Lung (tissue), 12 donors: Measurements from ENCODE around the gene USP12. TPM values are rescaled to one million over a fixed set of nuclear protein-coding genes. Genes with fewer than 3 reads are reported as not detected.

Source experiments
- ATAC-seq: fragments of 200-7000 bp; cut with Tn5 transposase; one replicate; pipeline ENCODE4 v1.9.1; 2020; ENCODE audit warnings: moderate number of reproducible peaks; ENCODE audit not compliant: insufficient read depth, low FRiP score
- DNase-seq, 3 donors: peaks; one replicate each; pipeline ENCODE4 v3.0.0-alpha.2; 2013 to 2017
- H3K27ac ChIP-seq, 2 donors: one replicate each; pipeline ENCODE4 v1.5.1; 2013; ENCODE audit warnings: mild to moderate bottlenecking in 2 of 2, moderate library complexity in 2 of 2, control low read depth in 1 of 2, inconsistent platforms in 1 of 2, low read depth in 1 of 2, low read length in 1 of 2
- H3K27me3 ChIP-seq, 3 donors: one replicate each; pipeline ENCODE4 v1.5.1; 2013; ENCODE audit warnings: low read length in 2 of 3; ENCODE audit not compliant: control insufficient read depth in 3 of 3, insufficient read depth in 3 of 3
- H3K36me3 ChIP-seq, 4 donors: one replicate each; pipeline ENCODE4 v1.5.1; 2013; ENCODE audit warnings: low read length in 4 of 4, mild to moderate bottlenecking in 1 of 4, moderate library complexity in 1 of 4; ENCODE audit not compliant: control insufficient read depth in 4 of 4, insufficient read depth in 4 of 4
- H3K4me1 ChIP-seq, 5 donors: one replicate each; pipeline ENCODE4 v1.5.1; 2013; ENCODE audit warnings: low read length in 5 of 5, mild to moderate bottlenecking in 2 of 5, moderate library complexity in 1 of 5; ENCODE audit not compliant: control insufficient read depth in 5 of 5, insufficient read depth in 5 of 5
- H3K4me3 ChIP-seq: one replicate; pipeline ENCODE4 v1.5.1; 2013; ENCODE audit warnings: mild to moderate bottlenecking, control low read depth, moderate library complexity
- H3K9ac ChIP-seq, 2 donors: one replicate each; pipeline ENCODE4 v1.5.1; 2013; ENCODE audit warnings: low read length in 2 of 2, control low read depth in 1 of 2; ENCODE audit not compliant: insufficient read depth in 1 of 2
- H3K9me3 ChIP-seq, 4 donors: one replicate each; pipeline ENCODE4 v1.5.1; 2013; ENCODE audit warnings: low read length in 3 of 4, mild to moderate bottlenecking in 1 of 4, moderate library complexity in 1 of 4; ENCODE audit not compliant: control insufficient read depth in 4 of 4, insufficient read depth in 3 of 4
- WGBS, 2 donors: extraction: QIAGEN DNeasy Blood & Tissue Kit; methylation state at CpG; one replicate each; pipeline ENCODE4 v1.1.7; 2013; 5-methylcytosine and 5-hydroxymethylcytosine counted together
- polyA plus RNA-seq, 2 donors: library from polyadenylated mRNA; stranded (reverse); fragments of 200-250 nt; gene quantifications; one replicate each; pipeline ENCODE4 v1.2.1, GENCODE V29; 2013
- total RNA-seq, 2 donors: library from RNA; depleted of rRNA in 1 of 2; stranded (reverse); fragments of >200 nt in 1 of 2; gene quantifications; one replicate each; pipeline ENCODE4 v1.2.1, GENCODE V29; 2014 to 2021
- TF ChIP-seq, protein P1 (sequence below): IDR thresholded peaks from 2 replicates; pipeline ENCODE4 v1.5.1; 2012; ENCODE audit warnings: mild to moderate bottlenecking; ENCODE audit errors: control extremely low read depth, extremely low read depth
- donor health status: control.
- donor health status: control.
- donor health status: Bipolar disorder and iron deficiency.
- donor health status: healthy.
- donor health status: DM: yes; HTN: yes; CAD: no.

Gene USP12
- total and polyA plus RNA-seq, 4 donors: 12.6 to 60.0 (median 19.2) TPM

DNA sequence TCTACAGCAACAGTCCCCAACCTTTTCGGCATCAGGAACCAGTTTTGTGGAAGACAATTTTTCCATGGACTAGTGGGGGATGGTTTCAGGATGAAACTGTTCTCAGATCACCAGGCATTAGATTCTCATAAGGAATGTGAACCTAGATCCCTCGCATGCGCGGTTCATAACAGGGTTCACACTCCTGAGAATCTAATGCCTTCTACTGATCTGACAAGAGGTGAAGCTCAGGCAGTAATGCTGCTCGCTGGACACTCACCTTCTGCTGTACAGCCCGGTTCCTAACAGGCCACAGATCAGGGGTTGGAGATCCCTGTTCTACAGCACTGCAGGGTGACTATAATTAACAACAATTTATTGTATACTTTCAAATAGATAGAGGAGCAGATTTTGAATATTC, 21.9 kb downstream of the USP12 start:
- no peak for ATAC-seq
- Histone ChIP-seq H3K36me3 (peaks cover 0 to 1% (median 0%) of the 10 kb centered on the region in 4 donors), H3K27ac (no peak overlapping the region), H3K9me3 (no peaks in the 10 kb centered on the region), H3K4me1 (peaks cover 0 to 14% (median 4%) of the 10 kb centered on the region in 5 donors), H3K27me3 (no peaks in the 10 kb centered on the region), H3K9ac (no peak overlapping the region), H3K4me3 (no peak overlapping the region)
- DNase-seq: no peak
- 94 to 98% methylated on average over 6 of the region's 6 CpGs for WGBS, 2 donors
- TF ChIP-seq, protein P1, sequence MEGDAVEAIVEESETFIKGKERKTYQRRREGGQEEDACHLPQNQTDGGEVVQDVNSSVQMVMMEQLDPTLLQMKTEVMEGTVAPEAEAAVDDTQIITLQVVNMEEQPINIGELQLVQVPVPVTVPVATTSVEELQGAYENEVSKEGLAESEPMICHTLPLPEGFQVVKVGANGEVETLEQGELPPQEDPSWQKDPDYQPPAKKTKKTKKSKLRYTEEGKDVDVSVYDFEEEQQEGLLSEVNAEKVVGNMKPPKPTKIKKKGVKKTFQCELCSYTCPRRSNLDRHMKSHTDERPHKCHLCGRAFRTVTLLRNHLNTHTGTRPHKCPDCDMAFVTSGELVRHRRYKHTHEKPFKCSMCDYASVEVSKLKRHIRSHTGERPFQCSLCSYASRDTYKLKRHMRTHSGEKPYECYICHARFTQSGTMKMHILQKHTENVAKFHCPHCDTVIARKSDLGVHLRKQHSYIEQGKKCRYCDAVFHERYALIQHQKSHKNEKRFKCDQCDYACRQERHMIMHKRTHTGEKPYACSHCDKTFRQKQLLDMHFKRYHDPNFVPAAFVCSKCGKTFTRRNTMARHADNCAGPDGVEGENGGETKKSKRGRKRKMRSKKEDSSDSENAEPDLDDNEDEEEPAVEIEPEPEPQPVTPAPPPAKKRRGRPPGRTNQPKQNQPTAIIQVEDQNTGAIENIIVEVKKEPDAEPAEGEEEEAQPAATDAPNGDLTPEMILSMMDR: no peak

DNA sequence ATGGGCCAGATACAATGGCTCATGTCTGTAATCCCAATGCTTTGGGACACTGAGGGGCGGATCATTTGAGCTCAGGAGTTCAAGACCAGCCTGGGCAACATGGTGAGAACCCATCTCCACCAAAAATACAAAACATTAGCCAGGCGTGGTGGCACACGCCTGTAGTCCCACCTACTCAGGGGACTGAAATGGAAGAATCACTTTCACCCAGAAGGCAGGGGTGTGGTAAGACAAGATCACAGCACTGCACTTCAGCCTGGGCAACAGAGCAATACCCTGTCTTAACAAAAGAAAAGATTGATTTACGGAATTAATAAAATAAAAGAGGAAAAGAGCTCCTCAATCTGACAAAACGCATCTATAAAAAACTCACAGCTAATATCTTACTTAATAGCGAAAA, 22.7 kb downstream of the USP12 start:
- no peaks in the 10 kb centered on the region for H3K9me3 ChIP-seq
- DNase-seq (no peak), ATAC-seq (no peak)
- H3K36me3 ChIP-seq: peaks cover 0 to 1% (median 0%) of the 10 kb centered on the region in 4 donors
- peaks cover 0 to 14% (median under 1%) of the 10 kb centered on the region in 5 donors for H3K4me1 ChIP-seq
- no peaks in the 10 kb centered on the region for H3K27me3 ChIP-seq
- no peak overlapping the region for H3K27ac ChIP-seq
- no peak overlapping the region for H3K9ac ChIP-seq
- H3K4me3 ChIP-seq: no peak overlapping the region
- WGBS, 2 donors: 94 to 97% methylated on average over 6 of the region's 6 CpGs
- TF ChIP-seq, protein P1: no peak

DNA sequence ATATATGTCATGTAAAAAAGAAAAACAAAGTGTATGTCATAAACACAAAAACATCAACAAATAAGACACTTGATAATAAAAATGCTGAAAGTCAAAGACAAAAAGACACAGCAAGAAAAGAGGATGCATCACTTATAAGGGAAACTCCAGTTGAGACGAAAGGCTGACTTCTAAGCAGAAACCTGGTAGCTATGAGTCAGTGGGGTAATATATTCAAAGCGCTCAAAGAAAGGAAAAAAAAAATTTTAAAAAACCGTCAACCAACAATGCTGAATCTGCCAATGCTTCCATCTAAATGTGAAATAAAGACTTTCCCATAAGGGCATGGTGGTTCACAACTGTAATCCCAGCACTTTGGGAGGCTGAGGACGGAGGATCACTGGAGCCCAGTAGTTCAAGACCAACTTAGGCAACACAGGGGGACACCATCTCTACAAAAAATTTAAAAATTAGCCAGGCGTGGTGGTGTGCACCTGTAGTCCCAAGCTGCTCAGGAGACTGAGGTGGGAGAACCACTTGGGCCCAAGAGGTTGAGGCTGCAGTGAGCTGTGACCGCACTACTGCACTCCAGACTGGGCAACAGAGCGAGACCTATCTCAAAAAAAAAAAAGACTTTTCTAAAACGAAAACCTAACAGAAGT, 24.0 kb downstream of the USP12 start:
- Histone ChIP-seq H3K36me3 (peaks cover 0 to 1% (median 0%) of the 10 kb centered on the region in 4 donors), H3K4me1 (peaks cover 0 to 12% (median 0%) of the 10 kb centered on the region in 5 donors), H3K9me3 (no peaks in the 10 kb centered on the region), H3K27ac (no peak overlapping the region), H3K27me3 (no peaks in the 10 kb centered on the region), H3K9ac (no peak overlapping the region), H3K4me3 (no peak overlapping the region)
- TF ChIP-seq, protein P1: no peak
- no peak for ATAC-seq
- 87 to 90% methylated on average over 8 of the region's 8 CpGs for WGBS, 2 donors
- DNase-seq: no peak
